OCI-LY3 (cell line): ENCODE measurements around the gene PSME1.

Experiments used
- EZH2phosphoT487 ChIP-seq: fragments of 200-600 bp; shearing (Covaris generic); IDR thresholded peaks from 2 replicates; pipeline ENCODE4 v1.6.1; 2018; ENCODE audit warnings: antibody characterized with exemption, mixed run types, low read depth
- TF ChIP-seq, protein P1 (sequence below): fragments of 200-600, 300-600 bp; sonication (generic); IDR thresholded peaks from 2 replicates; pipeline ENCODE4 v1.5.1; 2014; ENCODE audit warnings: antibody characterized with exemption, low read length, low read depth

DNA sequence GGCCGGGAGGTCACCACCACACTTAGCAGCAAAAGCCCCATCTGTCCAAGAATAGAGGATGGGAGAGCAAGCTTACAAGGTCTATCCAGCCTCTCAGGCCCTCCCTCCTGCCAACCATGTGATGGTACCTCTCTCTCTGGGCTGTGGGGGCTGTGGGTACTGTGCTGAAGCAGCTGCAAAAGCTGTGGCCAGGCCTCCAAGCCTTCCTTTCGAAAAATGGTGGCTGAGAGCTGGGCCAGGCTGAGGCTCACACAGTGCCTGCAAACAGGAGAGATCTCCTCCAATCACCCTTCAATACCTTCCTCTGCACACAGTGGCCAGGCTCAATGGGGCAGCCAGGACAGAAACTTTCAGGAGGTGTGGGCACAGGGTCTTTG is 51.5 kb downstream of the PSME1 start:
- TF ChIP-seq, protein P1, sequence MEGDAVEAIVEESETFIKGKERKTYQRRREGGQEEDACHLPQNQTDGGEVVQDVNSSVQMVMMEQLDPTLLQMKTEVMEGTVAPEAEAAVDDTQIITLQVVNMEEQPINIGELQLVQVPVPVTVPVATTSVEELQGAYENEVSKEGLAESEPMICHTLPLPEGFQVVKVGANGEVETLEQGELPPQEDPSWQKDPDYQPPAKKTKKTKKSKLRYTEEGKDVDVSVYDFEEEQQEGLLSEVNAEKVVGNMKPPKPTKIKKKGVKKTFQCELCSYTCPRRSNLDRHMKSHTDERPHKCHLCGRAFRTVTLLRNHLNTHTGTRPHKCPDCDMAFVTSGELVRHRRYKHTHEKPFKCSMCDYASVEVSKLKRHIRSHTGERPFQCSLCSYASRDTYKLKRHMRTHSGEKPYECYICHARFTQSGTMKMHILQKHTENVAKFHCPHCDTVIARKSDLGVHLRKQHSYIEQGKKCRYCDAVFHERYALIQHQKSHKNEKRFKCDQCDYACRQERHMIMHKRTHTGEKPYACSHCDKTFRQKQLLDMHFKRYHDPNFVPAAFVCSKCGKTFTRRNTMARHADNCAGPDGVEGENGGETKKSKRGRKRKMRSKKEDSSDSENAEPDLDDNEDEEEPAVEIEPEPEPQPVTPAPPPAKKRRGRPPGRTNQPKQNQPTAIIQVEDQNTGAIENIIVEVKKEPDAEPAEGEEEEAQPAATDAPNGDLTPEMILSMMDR, result no peak
- no peak for TF ChIP-seq EZH2phosphoT487
